ENCODE measurements around the gene RPL38.

RPL38 gene

GRCh38 chr17:74250324-74250995 lies 47.0 kb downstream of the RPL38 start:
- DNase-seq (ENCODE audit: low spot score): no peak

GRCh38 chr17:74251051-74251450 lies 47.6 kb downstream of the RPL38 start:
- no peak for DNase-seq (ENCODE audit: low spot score)

- DNase-seq (ENCODE audit: low spot score): no peak
Measured at GRCh38 chr17:74251569-74251968, 48.1 kb downstream of the RPL38 start.

GRCh38 chr17:74252211-74252610 lies 48.7 kb downstream of the RPL38 start:
- no peak for DNase-seq (ENCODE audit: low spot score)

GRCh38 chr17:74253036-74253435 lies 49.6 kb downstream of the RPL38 start:
- no peak for DNase-seq (ENCODE audit: low spot score)

- no peak for DNase-seq (ENCODE audit: low spot score)
Measured at GRCh38 chr17:74257311-74257710, 53.8 kb downstream of the RPL38 start.

- DNase-seq (ENCODE audit: low spot score): no peak
Measured at GRCh38 chr17:74259667-74260524, 56.4 kb downstream of the RPL38 start.

All from hematopoietic multipotent progenitor cell treated with erythropoietin and hydrocortisone succinate and interleukin-3 and kit ligand, for 17 days (in vitro differentiated cells).